Fibroblast of skin of back (primary cell): ENCODE measurements around the gene ATOH8.

ENCODE experiments used
- DNase-seq: peaks from one replicate; pipeline ENCODE4 v3.0.0-alpha.2; 2013

The ATOH8 gene

DNA sequence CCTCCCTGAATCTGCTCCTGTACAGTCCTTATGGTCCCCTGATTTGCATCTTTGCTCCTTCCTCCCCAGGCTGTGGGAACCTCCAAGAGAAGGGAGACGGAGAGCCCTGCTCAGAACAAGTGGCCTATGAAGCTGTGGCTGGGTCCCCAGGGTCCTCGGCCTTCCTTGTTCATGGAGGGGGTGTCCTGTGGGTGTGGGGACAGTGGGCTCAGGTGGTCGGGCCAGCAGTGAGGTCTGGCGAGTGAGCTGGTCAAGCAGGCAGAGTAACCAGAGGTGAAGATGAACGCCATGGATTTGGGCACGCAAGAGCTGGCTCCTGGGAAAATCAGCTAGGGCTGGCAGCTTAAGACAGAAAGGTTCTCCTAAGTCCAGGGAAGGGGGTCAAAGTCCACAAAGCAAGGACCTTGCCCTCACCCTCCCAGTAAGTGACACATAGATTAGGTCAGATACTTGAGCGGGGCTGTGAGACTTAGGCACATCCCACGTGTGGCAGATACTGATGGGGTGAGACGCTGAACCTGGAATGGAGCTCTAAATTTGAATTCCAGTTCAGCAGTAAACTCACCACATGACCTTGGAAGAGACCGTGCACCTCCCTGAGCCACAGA is 34.8 kb upstream of the ATOH8 start:
- DNase-seq: no peak

GRCh38 chr2:85719609-85720240 is 34.1 kb upstream of the ATOH8 start:
- DNase-seq: no peak

DNA sequence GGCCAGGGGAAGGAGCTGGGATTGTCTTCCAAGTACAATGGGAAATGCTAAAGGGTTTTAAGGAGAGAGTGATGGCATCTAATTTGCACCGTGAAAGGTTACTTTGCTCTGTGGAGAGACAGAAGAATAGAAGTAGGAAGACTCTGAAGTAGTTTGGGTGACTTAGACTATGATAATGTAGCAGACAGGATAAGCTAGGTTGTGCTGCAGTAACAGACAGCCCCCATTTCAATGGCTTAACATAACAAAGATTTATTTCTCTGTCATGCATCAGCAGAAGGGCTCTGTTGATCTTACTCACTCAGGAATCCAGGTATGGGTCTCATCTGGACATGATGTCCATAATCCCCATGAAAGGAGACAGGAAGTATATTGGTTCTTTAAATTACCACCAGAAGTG is 33.3 kb upstream of the ATOH8 start:
- no peak for DNase-seq

DNA sequence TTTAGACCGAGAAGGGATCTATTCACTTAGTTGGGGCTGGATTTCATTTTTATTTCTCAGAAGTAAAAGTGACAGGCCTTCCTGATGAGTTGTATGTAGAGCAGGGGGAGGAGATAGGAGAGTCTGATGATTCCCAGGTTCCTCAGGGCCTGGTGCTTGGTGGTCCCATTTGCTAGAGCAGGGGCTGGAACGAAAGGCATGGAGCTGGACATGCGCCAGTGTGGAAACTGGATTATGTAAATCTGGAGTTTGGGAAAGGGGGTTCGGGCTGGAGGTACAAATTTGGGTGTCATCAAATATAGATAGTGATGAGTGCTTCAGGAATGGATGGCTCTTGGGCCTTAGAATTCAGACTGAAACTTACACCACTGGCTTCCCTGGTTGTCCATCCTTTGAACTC is 32.1 kb upstream of the ATOH8 start:
- DNase-seq: no peak

GRCh38 chr2:85722519-85722918 is 31.3 kb upstream of the ATOH8 start:
- no peak for DNase-seq

GRCh38 chr2:85723707-85724360 is 30.0 kb upstream of the ATOH8 start:
- DNase-seq: peak; percentile 56

GRCh38 chr2:85724731-85725181 is 29.0 kb upstream of the ATOH8 start:
- DNase-seq: no peak

DNA sequence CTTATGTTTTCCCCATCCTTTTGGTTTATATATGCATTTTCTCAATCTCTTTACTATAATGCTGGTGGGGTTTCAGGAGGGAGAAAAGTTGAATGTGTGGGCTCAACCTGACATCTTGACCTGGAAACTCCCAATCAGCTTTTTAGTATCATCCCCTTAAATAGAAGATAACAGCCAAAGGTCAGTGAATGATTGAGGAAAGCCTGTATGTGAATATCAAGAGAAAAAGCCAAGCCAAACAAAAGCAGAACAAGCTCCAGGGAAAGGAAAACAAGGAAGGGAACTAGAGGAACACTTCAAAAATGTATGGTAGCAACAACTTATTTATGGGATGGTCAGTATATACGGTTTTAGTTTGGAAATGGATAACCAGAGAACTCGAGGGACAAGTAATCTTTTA is 28.3 kb upstream of the ATOH8 start:
- no peak for DNase-seq

DNA sequence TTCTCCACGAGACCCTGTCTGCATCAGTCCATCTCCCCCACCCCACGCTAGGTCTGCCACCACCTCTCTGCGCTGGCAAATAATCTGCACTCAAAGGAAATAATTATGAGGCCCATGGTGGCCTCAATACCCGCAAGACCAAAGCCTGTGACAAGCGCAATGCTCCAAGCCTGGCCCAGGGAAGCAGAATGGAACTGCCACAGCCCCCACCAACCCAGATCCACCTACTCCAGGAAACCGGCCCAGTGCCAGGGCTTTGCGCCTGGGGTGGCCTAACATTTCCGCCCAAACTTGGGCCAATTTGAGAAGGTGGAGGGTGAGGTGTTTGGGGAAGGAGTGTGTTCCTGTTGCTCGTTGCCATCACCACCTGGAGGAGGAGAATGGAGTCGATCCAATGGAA is 26.0 kb upstream of the ATOH8 start:
- DNase-seq: no peak

DNA sequence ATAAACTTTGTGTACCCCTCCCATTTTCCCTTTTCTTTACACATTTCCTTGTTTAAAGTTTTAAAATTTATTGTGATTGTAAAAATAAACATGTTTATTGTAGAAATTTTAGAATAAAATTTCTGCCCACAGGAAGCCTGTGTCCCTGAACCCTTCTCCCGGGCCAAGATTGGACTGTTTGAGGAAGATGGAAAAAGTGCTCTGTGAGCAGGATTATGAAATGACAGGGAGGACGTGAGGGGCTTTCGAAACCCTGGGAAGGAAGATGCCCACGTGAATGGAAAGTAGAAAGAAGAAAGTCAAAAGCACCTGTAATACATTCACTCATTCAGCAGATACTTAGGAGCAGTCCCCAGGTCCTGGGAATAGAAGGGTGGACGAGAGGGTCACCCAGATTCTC is 25.4 kb upstream of the ATOH8 start:
- DNase-seq: no peak

DNA sequence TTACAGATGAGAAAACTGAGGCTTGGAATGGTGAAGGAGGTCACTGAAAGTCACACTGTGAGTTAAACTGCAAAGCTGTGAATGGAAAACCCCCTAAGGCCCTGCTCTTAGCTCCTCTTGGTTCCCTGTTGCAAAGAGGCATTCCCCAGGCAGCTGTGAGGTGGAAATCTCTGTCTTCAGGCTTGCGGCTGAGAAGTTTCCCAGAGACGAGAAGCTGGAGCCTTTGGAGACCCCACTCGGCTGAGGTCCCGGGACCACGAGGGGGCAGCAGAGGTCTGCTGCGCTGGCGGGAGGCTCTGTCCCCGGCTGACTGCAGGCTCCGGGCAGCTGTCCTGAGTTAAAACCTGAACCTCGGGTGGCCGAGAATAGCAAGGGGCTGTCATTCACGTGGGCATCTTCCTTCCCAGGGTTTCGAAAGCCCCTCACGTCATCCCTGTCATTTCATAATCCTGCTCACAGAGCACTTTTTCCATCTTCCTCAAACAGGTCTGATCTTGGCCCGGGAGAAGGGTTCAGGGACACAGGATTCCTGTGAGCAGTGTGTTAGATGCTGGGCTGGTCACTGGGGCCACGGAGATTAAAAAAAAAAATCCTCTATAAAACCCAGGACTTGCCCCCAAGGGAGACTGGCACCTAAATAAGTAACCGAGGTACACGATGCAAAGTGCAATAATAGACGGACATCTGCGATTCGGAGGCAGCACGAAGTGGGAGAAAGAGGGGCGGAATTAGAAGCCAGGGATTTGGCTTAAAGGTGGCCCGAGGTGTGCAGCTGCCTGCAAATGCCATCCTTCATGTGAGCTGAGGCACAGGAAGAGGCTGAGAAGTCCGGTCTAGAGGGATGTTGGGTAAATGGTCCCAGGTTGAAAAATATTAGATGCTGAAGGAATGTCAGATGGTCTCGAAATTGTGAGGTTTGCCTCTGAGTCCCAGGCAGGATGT is 24.6 kb upstream of the ATOH8 start:
- peak; percentile 71 for DNase-seq

DNA sequence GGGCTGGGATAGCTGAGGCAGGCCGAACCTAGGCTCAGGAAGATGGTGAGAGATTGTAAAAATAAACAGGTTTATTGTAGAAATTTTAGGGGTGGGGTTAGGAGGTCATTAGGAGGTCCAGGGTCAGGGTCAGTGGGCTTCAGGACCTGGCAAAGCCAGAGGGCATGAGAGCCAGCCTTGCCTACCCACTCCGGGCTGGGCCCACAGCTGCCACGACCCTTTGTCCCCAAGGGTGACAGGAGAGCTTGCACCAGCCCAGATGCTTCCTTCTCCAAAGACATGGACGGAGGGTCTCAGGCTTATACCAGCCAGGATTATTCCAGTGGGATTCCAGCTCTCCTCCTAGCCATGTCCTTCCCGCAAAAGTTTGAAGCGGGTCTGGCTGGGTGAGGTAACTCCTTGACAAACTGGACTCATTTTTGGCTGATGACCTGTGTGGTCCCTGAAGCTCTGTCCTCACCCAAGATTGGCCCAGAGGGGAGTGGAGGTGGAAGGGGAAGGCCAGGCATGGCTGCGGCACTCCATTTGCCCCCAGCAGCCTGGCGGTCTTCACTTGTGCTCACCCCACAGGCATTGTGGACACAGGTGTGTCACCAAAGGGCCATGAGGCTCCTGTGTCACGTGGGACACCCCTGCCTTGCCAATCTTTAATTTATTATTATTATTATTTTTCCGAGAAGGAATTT is 23.8 kb upstream of the ATOH8 start:
- no peak for DNase-seq

DNA sequence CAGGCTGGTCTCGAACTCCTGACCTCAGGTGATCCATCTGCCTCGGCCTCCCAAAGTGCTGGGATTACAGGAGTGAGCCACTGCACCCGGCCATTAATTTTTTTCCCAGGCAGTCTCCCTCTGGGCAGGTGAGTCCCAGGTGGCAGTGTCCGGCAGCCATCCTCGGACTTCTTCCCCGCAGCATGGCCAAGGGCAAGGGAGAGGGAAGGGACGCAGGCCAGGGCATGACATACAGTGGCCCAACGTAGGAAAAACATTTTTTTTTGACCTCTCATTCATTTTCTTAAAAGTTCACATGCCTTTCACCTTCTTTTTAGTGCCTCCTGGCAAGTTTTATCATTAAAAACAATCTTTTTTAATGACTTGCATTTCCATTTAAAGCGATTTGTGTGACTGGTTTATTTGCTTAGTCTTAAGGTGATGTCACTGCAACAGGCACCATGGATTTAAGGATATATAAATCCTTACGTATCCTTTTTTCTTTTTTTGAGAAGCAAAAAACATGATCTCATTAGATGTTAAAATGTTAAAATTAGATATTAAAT is 23.0 kb upstream of the ATOH8 start:
- DNase-seq: no peak

- no peak for DNase-seq
Observed at GRCh38 chr2:85731606-85732005, 22.2 kb upstream of the ATOH8 start.

GRCh38 chr2:85732467-85733120 is 21.2 kb upstream of the ATOH8 start:
- no peak for DNase-seq

DNA sequence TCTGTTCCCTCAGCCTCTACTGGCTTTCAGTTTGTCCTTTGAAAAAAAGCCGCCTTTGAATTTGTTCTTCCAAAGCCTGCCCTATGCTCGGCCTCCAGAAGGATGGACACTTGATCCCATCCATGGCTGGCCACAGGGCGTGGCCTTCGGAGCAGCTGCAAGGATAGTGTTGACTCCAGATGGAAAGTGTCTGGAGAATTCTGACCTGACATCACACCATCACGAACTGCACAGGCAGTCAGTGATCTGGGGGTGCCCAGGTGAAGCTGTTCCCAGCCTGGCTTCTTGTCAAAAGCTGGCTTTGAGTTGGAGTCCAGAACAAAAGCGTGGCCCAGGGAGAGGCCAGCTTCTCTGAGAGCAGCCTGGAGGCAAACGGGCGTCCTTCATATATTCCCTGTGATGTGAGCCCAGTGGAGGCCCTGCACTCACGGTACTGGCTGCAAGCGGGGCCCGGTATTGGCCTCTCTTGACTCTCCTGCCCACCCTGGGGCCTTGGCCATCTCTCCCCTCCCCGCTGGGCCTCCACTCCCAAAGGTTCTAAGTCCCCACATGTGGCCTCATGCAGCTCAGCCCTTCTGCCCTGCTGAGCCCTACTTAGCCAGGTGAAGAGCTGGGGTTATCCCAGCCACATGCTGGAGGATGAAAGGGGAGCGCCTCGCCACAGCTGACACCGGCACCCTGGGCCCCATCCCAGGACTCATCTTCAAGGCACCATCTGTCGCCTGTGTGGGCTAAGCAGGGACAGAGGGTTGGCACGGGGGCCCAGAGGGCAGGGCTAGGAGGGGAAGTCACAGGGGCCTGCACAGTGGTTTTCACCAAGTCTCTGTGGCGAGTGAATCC is 20.4 kb upstream of the ATOH8 start:
- DNase-seq: no peak

GRCh38 chr2:85734015-85734414 is 19.8 kb upstream of the ATOH8 start:
- DNase-seq: no peak

GRCh38 chr2:85734942-85735608 is 18.7 kb upstream of the ATOH8 start:
- DNase-seq: no peak

GRCh38 chr2:85735691-85736090 is 18.1 kb upstream of the ATOH8 start:
- no peak for DNase-seq
